ENCODE results near the gene MEGF11. TPM values are rescaled to one million over a fixed set of nuclear protein-coding genes. Genes with fewer than 3 reads are reported as not detected.

The MEGF11 gene
- total RNA-seq, 1 donor from 2014 or later, result 1.9 TPM

DNA sequence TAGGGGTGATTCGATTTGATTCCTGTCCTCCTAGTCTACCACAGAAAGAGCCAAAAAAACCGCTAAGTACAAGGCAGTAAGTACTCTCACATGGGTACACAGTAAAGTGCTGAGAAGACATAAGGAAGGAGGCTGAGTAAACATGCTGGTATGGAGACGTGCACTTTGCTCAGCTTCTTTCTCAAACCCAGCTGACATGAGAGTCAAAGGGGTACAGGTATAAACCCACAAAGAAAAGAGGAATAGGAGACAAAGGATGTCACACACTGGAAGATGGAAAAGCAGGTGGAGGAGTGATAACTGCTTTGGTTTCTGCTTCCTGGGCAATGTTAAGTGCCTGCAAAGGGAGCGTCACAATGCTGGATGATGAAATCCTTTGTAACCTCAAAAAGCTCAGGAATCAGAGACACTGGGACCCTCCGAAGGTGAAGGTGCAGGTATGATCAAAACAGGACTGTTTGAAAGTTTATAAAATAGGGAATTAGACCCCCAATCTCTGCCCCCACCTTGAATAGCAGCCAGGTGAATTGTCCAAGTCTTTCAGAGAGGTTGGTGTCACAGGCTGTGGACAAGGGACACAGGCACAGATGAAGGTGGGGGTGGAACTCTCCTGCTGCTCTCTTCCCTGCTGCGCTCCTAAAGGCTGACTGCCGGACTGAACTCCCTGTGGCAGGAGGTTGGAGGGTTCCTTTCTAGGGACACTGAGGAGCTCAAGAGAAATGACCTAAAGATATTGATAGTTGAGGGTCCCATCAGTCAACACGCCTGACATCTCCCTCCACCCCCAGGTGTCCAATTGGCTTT is 282.4 kb downstream of the MEGF11 start:
- no peak for DNase-seq (ENCODE audit: low spot score)

DNA sequence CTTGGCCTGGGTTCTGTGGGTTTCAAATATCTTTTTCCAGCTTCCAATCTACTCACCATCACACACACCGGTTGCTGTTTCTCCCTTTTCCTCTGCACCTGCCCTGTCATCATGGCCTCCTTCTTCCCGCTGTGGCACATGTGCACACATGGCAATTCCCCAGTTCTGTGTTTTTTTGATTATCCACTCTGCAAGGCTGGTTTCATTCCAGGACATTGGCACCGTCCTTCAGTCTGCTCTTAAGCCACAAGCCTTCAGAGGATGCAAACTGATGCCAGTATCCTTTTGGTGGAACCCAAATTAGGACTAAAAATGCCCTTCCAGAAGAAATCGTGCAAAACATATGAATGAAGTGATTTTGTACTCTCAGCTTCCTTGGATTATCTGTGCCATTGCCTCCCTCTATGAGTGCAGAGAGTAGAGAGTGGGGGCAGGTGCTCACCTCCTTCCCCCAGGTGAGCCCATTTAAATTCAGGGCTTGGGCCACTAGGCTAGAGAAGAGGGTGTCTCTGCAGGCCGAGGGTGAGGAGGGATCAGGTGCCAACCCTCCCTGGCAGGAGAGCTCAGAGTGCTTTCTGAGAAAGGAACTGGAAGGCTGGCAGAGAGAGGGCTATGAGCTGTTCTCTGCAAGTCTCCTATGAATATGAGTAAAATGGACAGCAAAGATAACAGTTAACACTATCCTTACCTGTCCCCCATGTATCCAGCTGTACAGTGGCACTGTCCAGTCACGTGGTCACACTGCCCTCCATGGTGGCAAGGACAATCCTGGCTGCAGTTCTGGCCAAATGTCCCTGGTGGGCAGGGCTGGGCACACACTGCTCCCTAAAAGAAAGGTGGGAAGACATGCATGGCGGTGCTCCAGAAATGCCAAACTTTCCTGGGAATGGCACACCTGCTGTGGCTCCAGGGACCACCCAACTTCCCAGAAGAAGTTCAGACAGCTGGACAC is 283.4 kb downstream of the MEGF11 start:
- no peak for DNase-seq (ENCODE audit: low spot score)

DNA sequence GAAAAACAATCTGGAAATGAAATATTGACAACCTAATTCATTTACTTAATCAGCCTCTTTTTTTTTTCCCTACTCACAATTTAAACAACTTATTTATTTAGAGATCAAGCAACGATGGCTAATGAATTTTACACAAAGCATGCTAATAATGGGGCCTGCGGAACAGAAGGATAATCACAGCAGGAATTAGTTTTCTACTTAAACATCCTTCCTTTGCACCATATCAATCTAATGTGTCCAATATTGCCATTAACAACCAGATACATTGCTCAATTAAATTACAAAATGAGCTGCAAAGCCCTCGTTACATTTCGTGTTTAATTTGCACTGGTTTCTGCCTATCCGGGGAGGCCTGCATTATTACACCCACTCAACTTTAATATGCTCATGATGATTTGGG is 285.0 kb downstream of the MEGF11 start:
- no peak for DNase-seq (ENCODE audit: low spot score)

DNA sequence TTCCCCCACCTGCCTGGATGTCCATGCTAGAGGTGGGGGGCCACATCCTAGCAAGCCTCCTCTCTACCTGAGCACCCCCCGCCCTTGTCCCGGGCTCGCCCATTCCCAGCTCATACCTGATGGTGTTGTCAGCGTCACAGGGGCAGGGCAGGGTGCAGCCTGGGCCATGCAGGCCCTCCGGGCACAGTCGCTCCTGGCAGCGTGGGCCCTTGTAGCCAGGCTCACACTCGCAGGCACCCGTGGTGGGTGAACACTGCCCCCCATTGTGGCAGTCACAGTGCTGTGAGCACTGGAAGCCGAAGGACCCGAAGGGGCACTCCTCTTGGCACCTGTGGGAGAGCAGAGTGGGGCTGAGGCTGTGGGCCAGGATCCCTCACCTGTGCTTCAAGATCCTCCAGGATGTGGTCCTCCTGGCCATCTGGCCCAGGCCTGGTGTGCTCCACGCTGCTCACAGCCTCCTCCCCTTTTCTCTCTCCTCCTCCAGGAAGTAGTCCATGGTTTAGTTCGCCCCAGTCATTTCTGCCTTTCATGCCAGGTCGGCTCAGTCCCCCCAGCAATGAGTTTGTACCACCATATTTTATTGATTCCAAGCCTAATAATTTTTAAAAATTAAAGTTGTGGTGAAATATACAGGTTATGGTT is 288.6 kb downstream of the MEGF11 start:
- no peak for DNase-seq (ENCODE audit: low spot score)

DNA sequence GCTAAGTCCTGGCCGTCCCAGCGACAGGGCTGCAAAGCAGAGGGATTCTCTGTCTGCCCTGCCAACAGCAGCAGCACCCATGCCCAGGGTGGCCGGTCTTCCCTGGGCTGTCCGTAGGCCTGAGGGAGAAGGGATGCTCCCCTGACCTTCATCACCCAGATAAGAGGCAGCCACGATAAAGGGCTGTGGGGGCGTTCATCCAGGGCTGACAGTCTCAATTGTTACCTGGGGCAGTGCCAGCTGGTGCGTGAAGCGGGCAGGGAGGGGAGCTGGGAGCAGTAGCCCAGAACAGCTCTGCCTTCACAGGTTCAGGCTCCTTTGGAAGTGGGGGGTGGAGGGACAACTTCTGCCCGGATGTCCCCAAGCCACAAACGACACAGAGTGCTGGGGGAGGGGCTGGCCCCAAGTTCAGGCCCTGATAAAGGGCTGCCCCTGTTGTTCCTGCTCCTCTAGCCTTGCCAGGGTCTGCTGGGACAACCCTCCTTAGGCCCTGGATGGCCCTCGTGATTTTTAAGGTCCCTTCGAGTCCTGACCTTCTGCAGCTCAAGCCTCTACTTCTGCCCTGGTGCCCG is 289.6 kb downstream of the MEGF11 start:
- no peak for DNase-seq (ENCODE audit: low spot score)

DNA sequence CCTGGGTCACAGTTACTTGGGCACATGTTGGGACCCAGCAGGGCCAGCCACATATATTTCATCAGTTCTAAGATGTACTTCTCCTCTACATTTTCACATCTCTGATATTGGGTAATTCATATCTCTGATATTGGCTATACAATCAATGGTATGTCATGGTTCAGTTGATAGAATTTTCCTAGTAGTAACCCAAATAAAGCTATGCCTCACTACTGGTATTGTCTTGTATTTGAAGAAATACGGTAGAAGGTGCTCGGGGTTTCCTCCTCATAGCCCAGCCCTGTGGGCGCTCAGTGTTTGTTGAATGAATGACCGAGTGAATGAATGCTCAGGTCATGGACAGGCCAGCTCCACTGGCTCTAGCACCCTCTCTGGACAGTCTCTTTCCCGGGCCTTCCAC is 290.2 kb downstream of the MEGF11 start:
- no peak for DNase-seq (ENCODE audit: low spot score)

DNA sequence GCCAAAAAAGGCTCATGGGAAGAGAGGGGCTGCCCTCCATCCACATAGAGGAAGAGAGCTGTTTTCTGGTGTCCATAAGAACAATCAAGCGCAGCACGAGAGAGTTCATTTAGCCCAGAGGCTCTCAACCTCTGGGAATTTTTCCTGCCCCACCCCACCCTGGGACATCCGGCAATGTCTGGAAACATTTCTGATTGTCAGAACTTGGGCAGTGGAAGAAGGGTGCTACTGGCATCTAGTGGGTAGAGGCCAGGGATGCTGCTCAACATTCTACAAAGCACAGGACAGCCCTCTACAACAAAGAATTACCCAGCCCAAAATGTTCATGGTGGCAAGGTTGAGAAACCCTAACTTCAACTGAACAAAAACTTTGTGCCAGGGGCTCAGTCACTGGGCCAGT is 291.4 kb downstream of the MEGF11 start:
- DNase-seq (ENCODE audit: low spot score), result no peak

DNA sequence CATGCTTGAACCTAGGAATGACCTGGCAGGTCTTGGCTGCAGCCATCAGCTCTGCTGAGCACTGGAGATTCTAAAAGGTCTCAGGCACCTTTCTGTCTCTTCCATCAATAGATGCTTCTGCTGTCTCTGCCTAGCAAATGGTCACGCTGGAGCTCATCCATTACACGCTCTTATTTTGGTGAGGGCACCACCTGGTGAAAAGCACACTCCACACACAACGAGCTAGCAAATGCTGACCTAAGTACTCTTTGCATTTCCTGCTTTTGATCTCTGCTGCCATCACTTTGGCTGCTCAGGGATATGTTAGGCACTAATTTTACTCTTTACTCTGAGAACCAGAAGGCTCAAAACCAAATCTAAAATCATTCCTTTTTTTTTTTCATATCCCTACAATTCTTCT is 293.0 kb downstream of the MEGF11 start:
- no peak for DNase-seq (ENCODE audit: low spot score)

DNA sequence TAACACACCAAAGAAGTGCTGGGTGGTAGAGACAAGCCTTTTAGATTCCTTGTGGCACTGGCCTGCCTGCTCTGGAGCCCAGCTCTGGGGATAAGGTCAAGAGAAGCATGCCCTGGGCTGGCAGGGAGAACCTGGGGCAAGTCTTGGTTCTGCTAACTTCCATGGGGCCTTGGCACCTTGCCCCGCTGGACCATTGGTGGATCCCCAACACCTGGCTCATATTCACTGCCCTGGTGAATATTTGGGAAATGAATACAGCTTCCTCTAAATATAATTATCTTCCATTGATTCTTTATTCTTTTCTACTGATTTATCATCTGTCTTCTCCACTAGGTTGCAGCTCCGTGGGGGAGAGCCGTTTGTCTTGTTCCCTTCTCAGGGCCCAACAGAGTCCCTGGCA is 294.7 kb downstream of the MEGF11 start:
- DNase-seq (ENCODE audit: low spot score), result no peak

DNA sequence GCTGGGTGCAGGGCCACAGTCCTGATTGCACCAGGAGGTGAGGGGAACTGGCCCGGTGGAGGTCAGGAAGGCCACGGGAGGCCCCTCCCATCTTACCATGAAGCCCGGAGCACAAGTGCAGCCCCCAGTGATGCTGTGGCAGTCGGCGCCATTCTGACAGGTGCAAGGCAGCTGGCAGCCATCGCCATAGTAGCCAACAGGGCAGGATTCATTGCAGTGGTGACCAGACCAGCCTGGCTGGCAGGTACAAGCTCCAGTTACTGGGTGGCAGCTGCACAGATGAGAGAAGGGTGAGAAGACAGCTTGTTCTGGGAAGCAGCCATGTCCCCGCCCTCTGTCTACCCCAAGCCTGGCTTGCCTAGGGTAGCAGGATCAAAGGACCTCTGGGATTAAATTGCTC is 296.1 kb downstream of the MEGF11 start:
- DNase-seq (ENCODE audit: low spot score), result no peak

DNA sequence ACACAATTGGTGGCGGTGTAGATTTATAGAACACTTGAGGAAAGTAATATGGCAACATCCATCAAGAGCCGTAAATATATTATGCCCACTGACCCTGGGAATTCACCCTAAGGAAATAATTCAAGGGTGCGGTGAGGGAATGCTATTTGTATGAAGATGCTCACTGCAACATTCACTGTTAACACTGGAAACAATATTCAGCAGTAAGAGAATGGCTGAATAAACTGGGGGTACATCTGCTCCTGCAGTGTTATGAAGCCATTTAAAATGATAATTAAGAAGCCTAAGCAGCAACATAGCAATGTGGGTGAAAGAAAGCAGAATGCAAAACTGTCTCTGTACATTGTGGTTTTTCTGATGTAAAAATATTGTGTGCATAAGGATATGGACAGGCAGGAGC is 296.7 kb downstream of the MEGF11 start:
- no peak for DNase-seq (ENCODE audit: low spot score)

DNA sequence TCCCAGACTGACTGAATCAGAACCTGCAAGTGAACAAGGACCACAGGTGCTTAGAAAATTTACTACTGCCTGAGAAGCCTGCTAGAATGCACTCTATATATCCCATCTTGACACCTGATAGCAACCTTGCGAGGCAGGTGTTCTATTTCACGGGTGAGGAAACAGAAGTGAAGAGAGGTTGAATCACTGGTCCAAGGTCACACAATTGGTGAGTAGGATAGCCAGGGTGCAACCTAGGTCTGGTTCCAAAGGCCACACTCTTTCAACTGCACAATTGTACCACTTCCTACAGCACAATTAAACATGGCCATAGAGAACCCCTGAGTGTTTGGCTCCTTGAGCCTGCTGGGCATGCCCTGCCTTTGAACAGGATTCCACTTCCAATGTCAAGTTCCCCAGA is 297.2 kb downstream of the MEGF11 start:
- DNase-seq (ENCODE audit: low spot score), result no peak

DNA sequence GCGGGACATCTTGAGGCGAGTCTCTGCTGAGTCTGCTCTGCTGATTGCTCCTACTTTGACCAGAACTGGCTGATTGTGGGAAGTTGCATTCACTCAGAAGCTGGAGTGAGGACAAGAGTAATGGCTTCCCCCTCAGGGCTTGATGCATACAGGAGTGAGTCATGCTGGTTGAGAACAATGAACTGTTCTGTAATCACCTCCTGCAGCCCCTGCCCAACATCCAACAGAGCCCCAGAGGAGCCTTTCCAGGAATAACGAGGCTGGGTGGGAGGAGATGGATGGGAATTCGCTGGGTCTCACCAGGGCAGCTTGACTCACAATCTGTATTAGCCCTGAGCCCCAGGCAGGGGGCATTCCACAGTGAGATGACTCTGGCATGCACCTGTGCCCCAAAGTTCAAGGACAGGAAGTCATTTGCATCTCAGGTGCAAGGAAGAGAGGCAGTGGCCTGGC is 299.2 kb downstream of the MEGF11 start:
- no peak for DNase-seq (ENCODE audit: low spot score)

DNA sequence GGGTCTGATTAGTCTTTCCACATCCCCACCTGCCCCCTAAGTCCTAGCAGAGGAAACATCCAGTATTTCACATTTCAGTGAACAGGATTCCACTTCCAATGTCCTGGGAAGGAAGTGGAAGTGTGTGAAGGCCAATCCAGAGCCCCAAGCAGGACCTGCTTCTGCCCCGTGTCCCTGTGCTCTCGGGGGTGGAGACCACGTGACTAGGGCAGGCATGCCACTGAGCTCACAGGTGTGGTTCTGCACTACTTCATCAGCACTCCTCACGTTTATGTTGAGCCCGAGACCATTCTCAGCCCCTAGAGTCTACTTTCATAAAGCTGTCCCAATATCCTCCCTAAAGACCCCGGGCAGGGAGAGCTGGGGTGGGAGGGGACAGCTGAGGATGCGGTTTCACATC is 299.9 kb downstream of the MEGF11 start:
- DNase-seq (ENCODE audit: low spot score), result no peak

DNA sequence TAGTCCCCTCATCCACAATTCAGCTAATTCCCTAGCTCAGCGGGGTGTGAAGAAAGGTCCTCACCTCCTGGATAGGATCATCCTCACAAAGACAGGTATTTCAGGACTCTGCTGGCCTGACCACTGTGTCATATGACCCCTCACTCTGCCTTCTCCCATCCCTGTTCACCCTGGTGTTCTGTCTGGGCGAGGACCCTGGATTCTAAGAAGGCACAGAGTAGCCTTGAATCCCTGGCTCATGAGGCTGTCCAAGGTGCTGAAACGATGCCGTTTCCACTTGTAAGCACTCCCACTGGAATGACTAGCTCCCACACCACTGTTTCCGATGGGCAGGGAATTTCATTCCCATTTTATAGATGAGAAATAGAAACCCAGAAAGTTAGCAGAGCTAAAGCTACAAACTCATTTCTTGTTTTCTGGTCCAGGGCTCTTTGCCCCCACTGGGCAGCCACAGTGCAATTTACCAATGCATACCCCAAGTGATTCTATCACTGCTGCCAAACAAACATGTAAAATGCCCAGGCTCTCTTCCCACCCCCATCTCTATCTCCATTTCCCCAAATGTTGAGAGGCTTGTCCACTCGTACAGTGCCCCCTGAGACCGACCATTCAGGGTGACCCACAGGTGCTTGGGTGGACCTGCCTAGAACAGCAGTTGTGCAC is 301.0 kb downstream of the MEGF11 start:
- peak; percentile 53 for DNase-seq (ENCODE audit: low spot score)

DNA sequence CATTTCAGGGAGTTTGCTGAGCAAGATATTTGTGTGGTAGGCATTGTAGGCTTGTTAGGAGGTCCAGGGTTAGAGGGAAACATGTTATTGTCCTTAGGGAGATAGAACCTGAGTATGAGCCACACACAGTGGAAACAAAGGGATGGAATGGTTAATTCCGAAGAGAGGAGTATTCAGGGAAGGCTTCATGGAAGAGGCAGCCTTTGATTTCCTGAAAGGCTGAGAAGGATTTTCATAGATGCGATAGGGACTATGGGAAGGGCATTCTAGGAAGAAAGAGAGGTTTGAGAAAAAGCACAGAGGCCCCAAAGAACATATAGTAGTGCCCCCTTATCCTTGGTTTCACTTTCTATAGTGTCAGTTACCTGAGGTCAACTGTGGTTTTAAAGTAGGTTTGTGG is 302.5 kb downstream of the MEGF11 start:
- no peak for DNase-seq (ENCODE audit: low spot score)

DNA sequence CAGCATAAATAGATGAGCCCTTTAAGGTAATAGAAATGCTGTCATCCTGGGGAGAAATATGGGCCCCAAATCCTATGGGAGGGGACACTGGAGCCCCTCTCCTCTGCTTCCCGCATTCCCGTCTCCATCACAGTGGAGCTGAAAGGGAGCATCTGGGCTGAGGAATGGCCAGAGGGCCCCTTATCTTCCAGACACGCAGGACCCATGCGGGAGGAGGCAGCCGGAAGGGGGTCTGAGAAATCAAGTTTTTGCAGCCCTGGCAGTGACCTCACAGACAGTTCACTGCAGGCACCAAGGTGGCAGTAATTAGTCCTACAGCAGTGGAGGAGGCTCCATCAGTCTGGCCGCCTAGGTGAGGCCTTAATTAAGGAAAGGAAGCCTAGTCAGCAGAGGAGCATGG is 304.1 kb downstream of the MEGF11 start:
- no peak for DNase-seq (ENCODE audit: low spot score)

DNA sequence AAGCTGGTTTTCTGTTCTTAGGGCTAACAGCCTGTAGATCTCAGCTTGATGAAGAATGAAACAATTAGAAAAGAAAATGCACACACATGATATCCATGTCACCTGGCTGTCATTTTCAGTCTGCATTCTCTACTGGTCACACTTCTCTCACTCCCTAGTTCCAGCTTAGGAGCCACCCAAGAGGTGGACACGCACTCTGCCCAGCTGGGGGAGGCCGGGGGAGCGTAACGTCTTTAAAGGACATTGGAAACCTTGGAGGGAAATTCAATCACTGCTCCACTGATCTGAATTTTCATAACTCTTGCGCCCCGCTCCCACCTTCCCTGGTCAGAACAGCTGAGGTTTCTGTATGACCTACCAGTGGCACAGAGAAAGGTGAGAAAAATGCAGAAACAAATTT is 304.5 kb downstream of the MEGF11 start:
- DNase-seq (ENCODE audit: low spot score), result no peak

DNA sequence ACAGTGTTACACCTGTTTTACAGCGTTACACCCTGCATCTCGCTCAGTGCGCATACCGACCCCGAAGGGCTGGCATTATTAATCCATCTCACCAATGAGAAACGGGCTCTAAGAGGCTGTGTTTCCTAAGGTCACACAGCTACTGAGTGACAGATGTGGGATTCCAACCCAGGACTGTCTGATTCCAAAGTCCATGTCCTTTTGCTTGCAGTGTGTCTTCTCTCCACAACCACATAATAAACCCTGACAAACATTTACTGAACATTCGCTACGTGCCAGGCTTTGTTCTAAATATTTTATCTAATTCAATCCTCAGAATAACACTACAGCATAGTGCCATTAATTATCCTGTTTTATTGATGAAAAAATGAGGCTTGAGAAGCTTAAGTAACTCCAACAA is 305.2 kb downstream of the MEGF11 start:
- no peak for DNase-seq (ENCODE audit: low spot score)

DNA sequence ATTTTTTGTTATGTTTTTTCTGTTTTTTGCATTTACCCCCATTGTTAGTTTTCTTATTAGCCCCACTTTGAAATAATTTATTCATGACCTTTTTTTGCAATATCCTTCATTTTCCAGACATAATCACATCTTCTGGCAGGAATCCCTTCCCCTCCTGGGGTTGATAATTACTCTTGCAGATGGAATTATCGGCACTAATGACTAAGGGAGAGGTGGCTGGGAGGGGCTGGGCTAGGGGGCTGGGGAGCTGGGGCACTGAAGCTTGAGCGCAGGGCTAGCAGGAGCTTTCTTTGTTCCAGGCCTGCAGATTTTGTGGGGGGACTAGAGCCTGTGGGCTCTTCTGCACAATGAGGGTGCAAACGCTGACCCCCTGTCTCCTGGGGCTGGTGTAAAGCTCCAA is 306.5 kb downstream of the MEGF11 start:
- DNase-seq (ENCODE audit: low spot score), result no peak

DNA sequence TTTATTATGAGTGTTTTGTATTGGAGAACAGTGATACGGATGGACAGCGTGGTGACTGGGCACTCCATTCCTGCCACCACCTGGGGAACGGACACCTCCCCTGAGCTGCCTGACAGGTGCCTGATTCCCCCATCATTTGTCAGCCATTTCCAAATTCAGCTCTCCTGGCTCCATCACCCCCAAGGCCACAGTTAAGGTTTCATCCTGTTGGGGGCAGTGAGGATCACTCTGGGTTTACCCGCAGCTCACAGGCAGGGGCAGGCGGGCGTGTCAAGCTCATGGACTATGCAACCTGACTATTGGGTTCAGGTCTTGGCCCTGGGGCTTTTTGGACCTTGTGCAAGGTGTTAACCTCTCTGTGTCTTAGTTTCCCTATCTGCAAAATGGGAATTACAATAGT is 307.9 kb downstream of the MEGF11 start:
- no peak for DNase-seq (ENCODE audit: low spot score)
